Neutrophil (primary cell): ENCODE measurements around the gene HDAC2.

Experiments
- H3K27ac ChIP-seq: fragments of 200-600 bp; sonication (generic); 2 replicates; pipeline ENCODE4 v1.5.1; 2016; ENCODE audit warnings: mild to moderate bottlenecking, moderate library complexity
- H3K27me3 ChIP-seq: fragments of 200-600 bp; sonication (generic); 2 replicates; pipeline ENCODE4 v1.6.0; 2016; ENCODE audit warnings: mild to moderate bottlenecking
- H3K36me3 ChIP-seq: fragments of 200-600 bp; sonication (generic); 2 replicates; pipeline ENCODE4 v1.5.1; 2017
- H3K4me1 ChIP-seq, 2 experiments: fragments of 200-600 bp in 1 of 2; sonication (generic) in 1 of 2; 1 replicate in 1 of 2; 2 replicates in 1 of 2; pipeline versions ENCODE4 v1.5.1 to v1.6.1; 2013 to 2016; ENCODE audit warnings: low read depth in 1 of 2, low read length in 1 of 2, mild to moderate bottlenecking in 1 of 2, moderate library complexity in 1 of 2; ENCODE audit not compliant: control insufficient read depth in 1 of 2, insufficient read depth in 1 of 2
- H3K4me3 ChIP-seq, 2 experiments: fragments of 200-600 bp in 1 of 2; sonication (generic) in 1 of 2; 1 replicate in 1 of 2; 2 replicates in 1 of 2; pipeline ENCODE4 v1.5.1; 2013 to 2016; ENCODE audit warnings: low read depth in 1 of 2, low read length in 1 of 2, mild to moderate bottlenecking in 1 of 2, moderate library complexity in 1 of 2
- H3K9me3 ChIP-seq: fragments of 200-600 bp; sonication (generic); 2 replicates; pipeline ENCODE4 v1.5.1; 2016
- TF ChIP-seq, protein P1 (sequence below): fragments of 200-600 bp; sonication (generic); IDR thresholded peaks from 2 replicates; pipeline ENCODE4 v1.5.1; 2016; ENCODE audit warnings: antibody characterized with exemption

HDAC2 gene

DNA sequence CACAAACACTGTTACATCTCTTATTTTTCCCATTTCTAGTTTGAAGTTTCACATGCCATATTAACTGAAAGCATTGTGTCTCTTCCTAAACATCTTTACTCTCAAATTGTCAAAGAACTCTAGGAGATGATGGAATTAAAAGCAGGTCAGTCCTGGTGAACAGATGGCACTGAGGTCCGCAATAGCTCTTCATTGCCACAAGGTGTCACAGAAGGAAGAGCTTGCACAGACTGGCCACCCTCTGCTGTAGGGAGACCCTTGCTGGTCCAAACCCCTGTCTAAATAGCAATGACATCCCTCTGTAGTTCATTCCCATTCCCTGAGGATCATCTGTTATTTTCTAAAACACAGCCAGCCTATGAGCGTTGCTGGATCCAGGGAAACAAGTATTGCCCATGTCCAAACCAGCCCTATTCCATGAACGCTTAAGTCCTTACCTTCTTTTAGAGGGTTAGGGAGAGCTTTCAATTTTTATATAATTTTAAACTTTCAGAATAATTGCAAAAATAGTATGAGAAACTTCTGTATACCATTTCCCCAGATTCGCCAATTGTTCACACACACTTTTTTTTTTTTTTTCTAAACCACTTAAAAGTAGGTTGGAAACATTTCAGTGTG, 10.1 kb upstream of the HDAC2 start:
- Histone ChIP-seq H3K4me3 (no peak overlapping the region), H3K27me3 (no peaks in the 10 kb centered on the region), H3K9me3 (no peaks in the 10 kb centered on the region), H3K27ac (no peak overlapping the region), H3K4me1 (no peaks in the 10 kb centered on the region), H3K36me3 (no peaks in the 10 kb centered on the region)
- TF ChIP-seq, protein P1, sequence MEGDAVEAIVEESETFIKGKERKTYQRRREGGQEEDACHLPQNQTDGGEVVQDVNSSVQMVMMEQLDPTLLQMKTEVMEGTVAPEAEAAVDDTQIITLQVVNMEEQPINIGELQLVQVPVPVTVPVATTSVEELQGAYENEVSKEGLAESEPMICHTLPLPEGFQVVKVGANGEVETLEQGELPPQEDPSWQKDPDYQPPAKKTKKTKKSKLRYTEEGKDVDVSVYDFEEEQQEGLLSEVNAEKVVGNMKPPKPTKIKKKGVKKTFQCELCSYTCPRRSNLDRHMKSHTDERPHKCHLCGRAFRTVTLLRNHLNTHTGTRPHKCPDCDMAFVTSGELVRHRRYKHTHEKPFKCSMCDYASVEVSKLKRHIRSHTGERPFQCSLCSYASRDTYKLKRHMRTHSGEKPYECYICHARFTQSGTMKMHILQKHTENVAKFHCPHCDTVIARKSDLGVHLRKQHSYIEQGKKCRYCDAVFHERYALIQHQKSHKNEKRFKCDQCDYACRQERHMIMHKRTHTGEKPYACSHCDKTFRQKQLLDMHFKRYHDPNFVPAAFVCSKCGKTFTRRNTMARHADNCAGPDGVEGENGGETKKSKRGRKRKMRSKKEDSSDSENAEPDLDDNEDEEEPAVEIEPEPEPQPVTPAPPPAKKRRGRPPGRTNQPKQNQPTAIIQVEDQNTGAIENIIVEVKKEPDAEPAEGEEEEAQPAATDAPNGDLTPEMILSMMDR, result no peak

DNA sequence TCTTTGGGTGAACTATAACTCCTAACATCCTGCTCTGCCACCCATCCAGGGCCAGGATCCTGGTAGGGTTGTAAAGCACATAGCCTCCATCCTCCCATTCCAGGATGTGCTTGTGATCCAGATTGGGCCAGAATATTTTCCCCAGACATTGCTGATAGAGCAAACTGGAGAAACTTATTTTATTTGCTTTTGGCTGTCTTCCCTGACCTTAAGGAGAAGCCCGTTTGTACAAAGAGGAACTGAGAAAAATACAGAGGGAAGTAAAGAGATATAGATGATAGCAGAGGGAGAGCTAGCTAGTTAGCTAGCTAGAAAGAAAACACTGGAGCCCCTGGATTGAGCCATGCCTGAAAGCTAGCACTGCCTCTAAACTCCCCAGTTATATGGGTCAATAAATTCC, 9.0 kb upstream of the HDAC2 start:
- Histone ChIP-seq H3K4me1 (no peaks in the 10 kb centered on the region), H3K27me3 (no peaks in the 10 kb centered on the region), H3K27ac (no peak overlapping the region), H3K9me3 (no peaks in the 10 kb centered on the region), H3K36me3 (no peaks in the 10 kb centered on the region), H3K4me3 (no peak overlapping the region)
- TF ChIP-seq, protein P1, result no peak

DNA sequence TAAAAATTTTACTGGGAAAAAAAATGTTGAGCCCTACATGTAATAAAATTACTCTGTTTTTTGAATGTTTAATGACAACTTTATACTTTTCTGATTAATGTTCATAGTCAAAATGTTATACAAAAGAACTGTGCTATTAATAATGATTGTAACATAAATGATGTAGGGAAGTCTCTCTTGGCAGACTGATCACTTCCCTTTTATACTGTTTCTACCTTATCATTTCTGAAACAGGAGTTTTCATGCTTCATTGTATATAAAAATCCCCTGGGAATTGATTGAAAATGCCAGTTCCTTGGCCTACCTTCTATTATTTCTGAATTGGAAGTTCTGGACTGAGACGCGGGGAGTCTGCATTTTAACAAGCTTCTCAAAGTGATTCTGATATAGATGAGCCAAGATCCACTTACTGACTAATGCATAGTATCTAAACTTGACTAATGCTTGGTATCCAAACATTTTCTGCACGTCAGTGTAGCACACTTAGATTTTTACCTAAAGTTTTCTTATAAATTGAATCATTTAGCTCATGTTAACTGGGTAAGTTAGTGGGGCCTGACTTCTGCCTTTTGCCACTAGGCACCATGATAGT, 7.2 kb upstream of the HDAC2 start:
- Histone ChIP-seq H3K4me3 (no peak overlapping the region), H3K4me1 (no peaks in the 10 kb centered on the region), H3K36me3 (no peaks in the 10 kb centered on the region), H3K27ac (no peak overlapping the region), H3K9me3 (no peaks in the 10 kb centered on the region), H3K27me3 (no peaks in the 10 kb centered on the region)
- TF ChIP-seq, protein P1, result no peak

DNA sequence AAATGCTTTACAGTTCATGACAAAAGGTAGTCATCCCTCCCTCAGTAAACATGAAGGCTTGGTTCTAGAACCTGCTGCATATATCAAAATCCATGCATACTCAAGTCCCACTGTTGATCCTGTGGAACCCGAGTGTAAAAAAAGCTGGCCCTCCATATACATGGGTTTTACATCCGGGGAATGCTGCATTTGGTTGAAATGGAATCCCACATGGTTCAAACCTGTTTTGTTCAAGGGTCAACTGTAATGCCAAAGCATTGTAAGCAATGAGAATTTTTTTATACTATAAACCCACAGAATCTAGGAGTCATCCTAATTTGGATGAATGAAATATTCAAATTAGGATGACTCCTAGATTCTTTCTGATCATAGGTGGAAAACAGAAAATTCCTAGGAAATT, 5.9 kb upstream of the HDAC2 start:
- Histone ChIP-seq H3K4me1 (peaks cover 2 to 3% of the 10 kb centered on the region in 2 experiments), H3K27ac (no peak overlapping the region)
- TF ChIP-seq, protein P1, result no peak

DNA sequence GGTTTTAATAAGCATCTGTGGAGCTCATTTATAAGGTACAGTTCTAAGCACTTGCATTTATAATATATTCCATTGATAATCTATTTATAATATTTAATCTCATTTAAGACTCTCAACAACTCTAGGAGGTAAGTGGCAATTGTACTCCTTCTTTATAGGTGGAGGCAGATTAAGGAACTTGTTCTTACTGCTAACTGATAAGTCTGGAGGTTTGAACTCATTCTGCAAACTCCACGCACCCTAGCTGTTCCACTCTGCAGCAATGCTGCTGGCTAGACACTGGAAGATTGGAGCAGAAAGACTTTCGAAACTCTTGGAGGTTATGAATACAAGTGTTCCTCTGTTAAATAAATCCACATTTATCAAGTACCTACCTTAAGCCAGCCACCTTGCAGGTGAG, 793 bp upstream of the HDAC2 start:
- H3K4me3 ChIP-seq, result peak overlapping the region; percentile 91 to 94
- H3K27me3 ChIP-seq, result no peaks in the 10 kb centered on the region
- no peak overlapping the region for H3K27ac ChIP-seq
- peaks cover 20 to 24% of the 10 kb centered on the region in 2 experiments for H3K4me1 ChIP-seq
- H3K9me3 ChIP-seq, result no peaks in the 10 kb centered on the region
- TF ChIP-seq, protein P1, result no peak
- H3K36me3 ChIP-seq, result no peaks in the 10 kb centered on the region

More for the DNA sequence above, 5.9 kb upstream of the HDAC2 start:
- no peaks in the 10 kb centered on the region for H3K9me3 ChIP-seq
- H3K36me3 ChIP-seq, result no peaks in the 10 kb centered on the region
- no peak overlapping the region for H3K4me3 ChIP-seq
- no peaks in the 10 kb centered on the region for H3K27me3 ChIP-seq
